Smooth muscle cell (in vitro differentiated cells): ENCODE measurements around the gene FLRT1. TPM values are rescaled to one million over a fixed set of nuclear protein-coding genes. Genes with fewer than 3 reads are reported as not detected.

Experiments
- DNase-seq: peaks from one replicate; lab custom pipeline; 2025; ENCODE audit not compliant: unreplicated experiment; lab: John Stamatoyannopoulos, UW
- H2AFZ ChIP-seq: fragments of 200-600 bp; sonication (generic); 2 replicates; pipeline ENCODE4 v1.6.0; 2016; ENCODE audit warnings: antibody characterized with exemption, low read depth, mild to moderate bottlenecking
- H3F3A ChIP-seq: fragments of 200-600 bp; sonication (generic); 2 replicates; pipeline ENCODE4 v1.6.0; 2017; ENCODE audit warnings: antibody characterized with exemption, low read depth
- H3K27ac ChIP-seq: fragments of 200-600 bp; sonication (generic); 2 replicates; pipeline ENCODE4 v1.5.1; 2016; ENCODE audit warnings: low read depth, mild to moderate bottlenecking
- H3K27me3 ChIP-seq: fragments of 200-600 bp; sonication (generic); 2 replicates; pipeline ENCODE4 v1.6.1; 2016; ENCODE audit warnings: low read depth, mild to moderate bottlenecking
- H3K36me3 ChIP-seq: fragments of 200-600 bp; sonication (generic); 2 replicates; pipeline ENCODE4 v1.5.1; 2016; ENCODE audit warnings: low read depth
- H3K4me1 ChIP-seq: fragments of 200-600 bp; sonication (generic); 2 replicates; pipeline ENCODE4 v1.5.1; 2016; ENCODE audit warnings: low read depth
- H3K4me2 ChIP-seq: fragments of 200-600 bp; sonication (generic); 2 replicates; pipeline ENCODE4 v1.6.0; 2016; ENCODE audit warnings: mild to moderate bottlenecking
- H3K4me3 ChIP-seq: fragments of 200-600 bp; sonication (generic); 2 replicates; pipeline ENCODE4 v1.5.1; 2016; ENCODE audit warnings: mild to moderate bottlenecking
- H3K79me2 ChIP-seq: fragments of 200-600 bp; sonication (generic); 2 replicates; pipeline ENCODE4 v1.6.0; 2016; ENCODE audit warnings: low read depth, mild to moderate bottlenecking
- H3K9ac ChIP-seq: fragments of 200-600 bp; sonication (generic); 2 replicates; pipeline ENCODE4 v1.6.0; 2016; ENCODE audit warnings: low read depth
- H3K9me3 ChIP-seq: fragments of 200-600 bp; sonication (generic); replicated peaks from 2 replicates; pipeline ENCODE4 v1.5.1; 2016; ENCODE audit warnings: low read depth
- H4K20me1 ChIP-seq: fragments of 200-600 bp; sonication (generic); 2 replicates; pipeline ENCODE4 v1.6.0; 2016; ENCODE audit warnings: low read depth
- CTCF ChIP-seq: fragments of 200-600 bp; sonication (generic); IDR thresholded peaks from 2 replicates; pipeline ENCODE4 v1.5.1; 2017; ENCODE audit warnings: borderline replicate concordance, mild to moderate bottlenecking, antibody characterized with exemption; ENCODE audit not compliant: insufficient read depth, poor library complexity, severe bottlenecking
- WGBS: methylation state at CpG from one replicate; pipeline ENCODE4 v1.1.7; 2016; ENCODE audit warnings: low lambda C conversion rate; 5-methylcytosine and 5-hydroxymethylcytosine counted together
- polyA plus RNA-seq: library from polyadenylated mRNA; unstranded; fragments of >200 nt; fragmentation: Nextera tagmentation; extraction: Ambion mirVana; gene quantifications from 2 replicates; pipeline ENCODE4 v1.2.1, GENCODE V29; 2016
- total RNA-seq: library from RNA; depleted of rRNA; stranded (reverse); fragments of >200 nt; gene quantifications from 2 replicates; pipeline ENCODE4 v1.2.3, GENCODE V29; 2014

Gene FLRT1
- total and polyA plus RNA-seq, 2 experiments from 2014 or later: 0.26 to 0.76 TPM

GRCh38 chr11:64048042-64048854, 12.5 kb downstream of the FLRT1 start:
- Histone ChIP-seq H3K79me2 (no peaks in the 10 kb centered on the region), H3K9ac (no peak overlapping the region), H3K36me3 (no peaks in the 10 kb centered on the region), H3F3A (no peaks in the 10 kb centered on the region), H3K4me2 (no peak overlapping the region), H4K20me1 (peaks cover 1% of the 10 kb centered on the region), H2AFZ (no peak overlapping the region), H3K27ac (no peak overlapping the region), H3K27me3 (no peaks in the 10 kb centered on the region), H3K9me3 (no peaks in the 10 kb centered on the region), H3K4me1 (peaks cover 7% of the 10 kb centered on the region), H3K4me3 (no peak overlapping the region)
- no peak for DNase-seq
- 80% methylated on average over 19 of the region's 19 CpGs for WGBS
- TF ChIP-seq CTCF: no peak

- no peak overlapping the region for H3K9ac ChIP-seq
- no peaks in the 10 kb centered on the region for H3K79me2 ChIP-seq
- peaks cover 15% of the 10 kb centered on the region for H3K4me1 ChIP-seq
- H3K4me3 ChIP-seq: no peak overlapping the region
- DNase-seq: no peak
- no peaks in the 10 kb centered on the region for H3K9me3 ChIP-seq
- H4K20me1 ChIP-seq: peaks cover 8% of the 10 kb centered on the region
- no peaks in the 10 kb centered on the region for H3K27me3 ChIP-seq
- H3K4me2 ChIP-seq: no peak overlapping the region
- no peaks in the 10 kb centered on the region for H3K36me3 ChIP-seq
- no peak overlapping the region for H2AFZ ChIP-seq
- H3F3A ChIP-seq: no peaks in the 10 kb centered on the region
- H3K27ac ChIP-seq: no peak overlapping the region
- 96% methylated on average over 8 of the region's 8 CpGs for WGBS
- TF ChIP-seq CTCF: no peak
These were observed 13.8 kb downstream of the FLRT1 start for GRCh38 chr11:64049509-64049908.

GRCh38 chr11:64051297-64051696, 15.6 kb downstream of the FLRT1 start:
- no peak overlapping the region for H2AFZ ChIP-seq
- no peaks in the 10 kb centered on the region for H3K36me3 ChIP-seq
- H3K9me3 ChIP-seq: no peaks in the 10 kb centered on the region
- no peak overlapping the region for H3K27ac ChIP-seq
- H3K4me1 ChIP-seq: peaks cover 18% of the 10 kb centered on the region
- no peaks in the 10 kb centered on the region for H3K27me3 ChIP-seq
- H3K79me2 ChIP-seq: no peaks in the 10 kb centered on the region
- peaks cover 9% of the 10 kb centered on the region for H4K20me1 ChIP-seq
- H3K4me2 ChIP-seq: no peak overlapping the region
- WGBS: 97% methylated on average over 19 of the region's 19 CpGs
- H3K4me3 ChIP-seq: no peak overlapping the region
- TF ChIP-seq CTCF: no peak
- no peaks in the 10 kb centered on the region for H3F3A ChIP-seq
- no peak for DNase-seq
- no peak overlapping the region for H3K9ac ChIP-seq

GRCh38 chr11:64052436-64052835, 16.7 kb downstream of the FLRT1 start:
- peaks cover 9% of the 10 kb centered on the region for H4K20me1 ChIP-seq
- no peaks in the 10 kb centered on the region for H3K79me2 ChIP-seq
- no peak overlapping the region for H3K4me2 ChIP-seq
- no peaks in the 10 kb centered on the region for H3F3A ChIP-seq
- H3K4me3 ChIP-seq: no peak overlapping the region
- no peak overlapping the region for H2AFZ ChIP-seq
- no peaks in the 10 kb centered on the region for H3K27me3 ChIP-seq
- WGBS: 93% methylated on average over 2 of the region's 2 CpGs
- no peak for TF ChIP-seq CTCF
- H3K9me3 ChIP-seq: no peaks in the 10 kb centered on the region
- no peaks in the 10 kb centered on the region for H3K36me3 ChIP-seq
- no peak overlapping the region for H3K27ac ChIP-seq
- peaks cover 18% of the 10 kb centered on the region for H3K4me1 ChIP-seq
- DNase-seq: no peak
- H3K9ac ChIP-seq: no peak overlapping the region
